DMS53 (cell line): ENCODE data around the gene OR6Y1.

Experiments used
- DNase-seq: peaks from one replicate; lab custom pipeline; 2025; lab: John Stamatoyannopoulos, UW

Gene OR6Y1

GRCh38 chr1:158506369-158506987, 47.7 kb downstream of the OR6Y1 start:
- peak; percentile 74 for DNase-seq

DNA sequence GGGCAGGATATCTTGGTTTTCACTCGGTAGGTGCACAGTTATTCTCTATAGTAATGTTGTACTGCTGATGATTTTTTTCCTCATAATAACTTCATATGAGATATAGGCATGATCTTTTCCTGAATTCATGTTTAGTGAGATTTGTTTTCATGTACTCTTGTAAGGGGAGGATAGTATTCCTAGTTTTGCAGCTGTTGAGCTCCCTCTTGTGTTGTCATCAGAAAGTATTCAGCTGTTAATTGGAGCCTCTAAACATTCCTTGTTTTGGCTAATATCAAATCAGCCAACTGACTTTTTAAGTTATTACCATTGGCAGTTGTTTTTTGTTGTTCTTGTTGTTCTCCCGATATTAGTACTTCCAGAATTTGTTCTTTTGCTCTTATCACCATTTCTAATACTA, 57.8 kb downstream of the OR6Y1 start:
- DNase-seq: peak; percentile 74

DNA sequence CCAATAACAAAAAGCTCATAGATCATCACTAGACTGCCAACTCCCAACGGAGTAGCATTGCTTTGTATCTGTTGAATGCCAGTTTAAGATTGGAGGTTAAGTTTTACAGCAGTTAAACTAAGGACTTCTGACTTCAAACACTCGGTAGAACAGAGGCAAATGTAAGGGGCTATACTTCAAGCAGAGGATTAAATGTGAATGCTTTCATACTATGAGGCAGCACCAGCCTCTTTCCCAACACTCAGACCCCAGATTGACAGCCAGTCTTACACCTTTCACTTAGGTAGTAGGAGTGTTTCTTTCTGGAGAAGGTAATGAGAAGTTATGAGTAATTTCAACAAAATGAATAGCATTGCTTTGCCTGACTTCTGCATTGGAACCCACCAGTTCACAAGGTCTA, 59.4 kb downstream of the OR6Y1 start:
- DNase-seq: no peak
